Lower lobe of right lung (tissue), 2 donors: Measurements from ENCODE around the gene CALCR. TPM values are rescaled to one million over a fixed set of nuclear protein-coding genes. Genes with fewer than 3 reads are reported as not detected.

Experiments
- ATAC-seq, 2 donors: fragments of 200-7000 bp; cut with Tn5 transposase; one replicate each; pipeline ENCODE4 v1.9.1; 2020 to 2022; ENCODE audit warnings: mild to moderate bottlenecking in 2 of 2, moderate library complexity in 2 of 2
- DNase-seq: peaks from one replicate; pipeline ENCODE4 v3.0.0-alpha.2; 2020
- H3K27ac ChIP-seq: fragments of 200-600 bp; one replicate; pipeline ENCODE4 v1.8.0; 2022
- H3K27me3 ChIP-seq: fragments of 200-600 bp; one replicate; pipeline ENCODE4 v1.8.0; 2022; ENCODE audit warnings: low read depth
- H3K36me3 ChIP-seq: fragments of 200-600 bp; one replicate; pipeline ENCODE4 v1.8.0; 2022; ENCODE audit warnings: mild to moderate bottlenecking
- H3K4me1 ChIP-seq: fragments of 200-600 bp; one replicate; pipeline ENCODE4 v1.8.0; 2022
- H3K4me3 ChIP-seq: fragments of 200-600 bp; one replicate; pipeline ENCODE4 v1.8.0; 2022; ENCODE audit warnings: mild to moderate bottlenecking
- H3K9me3 ChIP-seq: fragments of 200-600 bp; one replicate; pipeline ENCODE4 v1.8.0; 2022
- CTCF ChIP-seq: fragments of 200-600 bp; IDR thresholded peaks from one replicate; pipeline ENCODE4 v1.8.0; 2022; ENCODE audit warnings: antibody characterized with exemption, mild to moderate bottlenecking
- intact Hi-C: fragments of 100-400 bp; cut with DNase I; formaldehyde crosslinking; loops from one replicate; pipeline ENCODE4 v1.11.0; 2022
- total RNA-seq: library from RNA; stranded (reverse); fragmentation: NEBNext Ultra II Directional; extraction: Animal tissue kit (Norgen Biotek cat#: 25700); gene quantifications from one replicate; pipeline ENCODE4 v1.2.1, GENCODE V29; 2021
- donor health status: DM: no; HTN: yes; CAD: no; lungs with severe emphysema.

Gene CALCR
- total RNA-seq, 1 donor from 2014 or later, result 0.24 TPM

- no peak for TF ChIP-seq CTCF
- DNase-seq, result no peak
- ATAC-seq, result peak; percentile 73 to 91
- Histone ChIP-seq H3K4me3 (no peak overlapping the region), H3K9me3 (no peaks in the 10 kb centered on the region), H3K27me3 (no peaks in the 10 kb centered on the region), H3K4me1 (peaks cover 9% of the 10 kb centered on the region), H3K36me3 (no peaks in the 10 kb centered on the region), H3K27ac (peak overlapping the region; percentile 3)
- intact Hi-C loops, result no loop called here
These were observed 15.6 kb downstream of the CALCR start for GRCh38 chr7:93558705-93559614.

GRCh38 chr7:93551931-93552330 lies 22.6 kb downstream of the CALCR start:
- DNase-seq (no peak), ATAC-seq (no peak)
- H3K9me3 ChIP-seq, result no peaks in the 10 kb centered on the region
- H3K27me3 ChIP-seq, result no peaks in the 10 kb centered on the region
- no peak overlapping the region for H3K27ac ChIP-seq
- no peaks in the 10 kb centered on the region for H3K36me3 ChIP-seq
- no peak overlapping the region for H3K4me3 ChIP-seq
- H3K4me1 ChIP-seq, result no peaks in the 10 kb centered on the region
- TF ChIP-seq CTCF, result no peak
- intact Hi-C loops, result no loop called here

GRCh38 chr7:93551063-93551895 lies 23.2 kb downstream of the CALCR start:
- Histone ChIP-seq H3K36me3 (no peaks in the 10 kb centered on the region), H3K9me3 (no peaks in the 10 kb centered on the region), H3K4me1 (no peaks in the 10 kb centered on the region), H3K27me3 (no peaks in the 10 kb centered on the region), H3K27ac (no peak overlapping the region), H3K4me3 (no peak overlapping the region)
- DNase-seq (no peak), ATAC-seq (no peak)
- intact Hi-C loops, result no loop called here
- peak; percentile 49 for TF ChIP-seq CTCF

- Histone ChIP-seq H3K4me3 (no peak overlapping the region), H3K27me3 (no peaks in the 10 kb centered on the region), H3K4me1 (no peaks in the 10 kb centered on the region), H3K27ac (no peak overlapping the region), H3K9me3 (no peaks in the 10 kb centered on the region), H3K36me3 (no peaks in the 10 kb centered on the region)
- intact Hi-C loops, result no loop called here
- TF ChIP-seq CTCF, result no peak
- ATAC-seq (no peak), DNase-seq (no peak)
These were observed 26.8 kb downstream of the CALCR start for GRCh38 chr7:93547716-93548115.

GRCh38 chr7:93544691-93545090 lies 29.8 kb downstream of the CALCR start:
- Histone ChIP-seq H3K36me3 (no peaks in the 10 kb centered on the region), H3K4me1 (no peaks in the 10 kb centered on the region), H3K9me3 (no peaks in the 10 kb centered on the region), H3K4me3 (no peak overlapping the region), H3K27me3 (no peaks in the 10 kb centered on the region), H3K27ac (no peak overlapping the region)
- no peak for TF ChIP-seq CTCF
- no peak for ATAC-seq
- no peak for DNase-seq
- intact Hi-C loops, result no loop called here
